HepG2 (cell line): ENCODE results near the gene TCN2. TPM values are rescaled to one million over a fixed set of nuclear protein-coding genes. Genes with fewer than 3 reads are reported as not detected.
A peak's percentile ranks its signal among the peaks of the same experiment; 100 is the strongest.

Source experiments
- ATF1 ChIP-seq: IDR thresholded peaks from 2 replicates; pipeline ENCODE4 v1.6.1; 2016; ENCODE audit warnings: mild to moderate bottlenecking, control low read depth
- CC2D1A ChIP-seq: sonication (generic); formaldehyde crosslinking; IDR thresholded peaks from 2 replicates; pipeline ENCODE4 v1.8.1; 2023; ENCODE audit warnings: mild to moderate bottlenecking, missing genetic modification reagents
- FOXM1 ChIP-seq: sonication (generic); formaldehyde crosslinking; IDR thresholded peaks from 2 replicates; pipeline ENCODE4 v1.5.0; 2020; ENCODE audit warnings: missing genetic modification reagents
- FOXP1 ChIP-seq, 2 experiments: fragments of 450-650 bp in 1 of 2; IDR thresholded peaks; 2 replicates each; pipeline ENCODE4 v1.6.1; 2017 to 2018; ENCODE audit warnings: antibody characterized with exemption in 1 of 2
- GLI4 ChIP-seq: sonication (generic); formaldehyde crosslinking; IDR thresholded peaks from 2 replicates; pipeline ENCODE4 v1.5.1; 2020; ENCODE audit warnings: missing genetic modification reagents, mild to moderate bottlenecking, moderate library complexity, borderline replicate concordance
- KAT2B ChIP-seq: fragments of 150-350 bp; IDR thresholded peaks from 2 replicates; pipeline ENCODE4 v1.6.1; 2014; ENCODE audit warnings: low read depth, low read length, borderline replicate concordance
- MXI1 ChIP-seq: IDR thresholded peaks from 3 replicates; pipeline ENCODE4 v1.6.1; 2012; ENCODE audit warnings: low read depth, low read length, inconsistent platforms, borderline replicate concordance
- NFKBIZ ChIP-seq: IDR thresholded peaks from 2 replicates; pipeline ENCODE4 v1.6.1; 2018; ENCODE audit warnings: missing genetic modification reagents, missing compliant biosample characterization
- ONECUT2 ChIP-seq: sonication (generic); formaldehyde crosslinking; IDR thresholded peaks from 2 replicates; pipeline ENCODE4 v1.4.0; 2020; ENCODE audit warnings: missing genetic modification reagents
- PITX1 ChIP-seq: sonication (generic); formaldehyde crosslinking; IDR thresholded peaks from 2 replicates; pipeline ENCODE4 v1.5.1; 2020; ENCODE audit warnings: mild to moderate bottlenecking, missing genetic modification reagents
- SMAD3 ChIP-seq: sonication (generic); formaldehyde crosslinking; IDR thresholded peaks from 2 replicates; pipeline ENCODE4 v1.4.0; 2020; ENCODE audit warnings: missing genetic modification reagents
- SP140L ChIP-seq: sonication (generic); formaldehyde crosslinking; IDR thresholded peaks from 2 replicates; pipeline ENCODE4 v1.4.0; 2020; ENCODE audit warnings: missing genetic modification reagents, borderline replicate concordance
- TBX2 ChIP-seq: sonication (generic); formaldehyde crosslinking; IDR thresholded peaks from 2 replicates; pipeline ENCODE4 v1.5.0; 2020; ENCODE audit warnings: missing genetic modification reagents, mild to moderate bottlenecking, borderline replicate concordance
- ZEB1 ChIP-seq: IDR thresholded peaks from 2 replicates; pipeline ENCODE4 v1.6.1; 2012; ENCODE audit warnings: mild to moderate bottlenecking, low read depth, inconsistent platforms; ENCODE audit not compliant: insufficient replicate concordance
- ZFAT ChIP-seq: sonication (generic); formaldehyde crosslinking; conservative IDR thresholded peaks from 2 replicates; pipeline ENCODE4 v1.8.1; 2023; ENCODE audit warnings: missing genetic modification reagents, inconsistent platforms
- ZNF30 ChIP-seq: sonication (generic); formaldehyde crosslinking; IDR thresholded peaks from 2 replicates; pipeline ENCODE4 v1.5.0; 2020; ENCODE audit warnings: mild to moderate bottlenecking, missing genetic modification reagents
- ZNF382 ChIP-seq: sonication (generic); formaldehyde crosslinking; IDR thresholded peaks from 2 replicates; pipeline ENCODE4 v1.5.0; 2020; ENCODE audit warnings: missing genetic modification reagents, mild to moderate bottlenecking, borderline replicate concordance
- ZNF558 ChIP-seq: sonication (generic); formaldehyde crosslinking; IDR thresholded peaks from 2 replicates; pipeline ENCODE4 v1.9.0; 2022; ENCODE audit warnings: mild to moderate bottlenecking, missing genetic modification reagents, borderline replicate concordance
- ZSCAN20 ChIP-seq: sonication (generic); formaldehyde crosslinking; IDR thresholded peaks from 2 replicates; pipeline ENCODE4 v1.4.0; 2020; ENCODE audit warnings: missing genetic modification reagents, mild to moderate bottlenecking, borderline replicate concordance
- polyA plus RNA-seq, 8 experiments: library from polyadenylated mRNA; depleted of rRNA in 3 of 8; stranded (reverse) in 7 of 8; unstranded in 1 of 8; fragments of >200 nt; fragmentation: Illumina TruSeq in 4 of 8; extraction: Trizol in 4 of 8; gene quantifications; 2 replicates each; pipeline versions ENCODE4 v1.2.1 to v1.2.3, GENCODE V29; 2011 to 2016; ENCODE audit warnings: low read depth in 4 of 8, missing spikeins in 1 of 8, mixed read lengths in 1 of 8; ENCODE audit not compliant: insufficient read depth in 1 of 8
- total RNA-seq, 5 experiments: library from RNA; depleted of rRNA; stranded (reverse); fragments of >200 nt; fragmentation: Illumina TruSeq; extraction: Trizol; gene quantifications; 2 replicates each; pipeline ENCODE4 v1.2.3, GENCODE V29; 2016; ENCODE audit warnings: low read depth in 1 of 5
- TF ChIP-seq, protein P1 (sequence below): sonication (generic); formaldehyde crosslinking; IDR thresholded peaks from 2 replicates; pipeline ENCODE4 v1.5.1; 2020; ENCODE audit warnings: missing genetic modification reagents, mild to moderate bottlenecking, borderline replicate concordance
- TF ChIP-seq, protein P2 (sequence below): sonication (generic); formaldehyde crosslinking; IDR thresholded peaks from 2 replicates; pipeline ENCODE4 v1.4.0; 2020; ENCODE audit warnings: mild to moderate bottlenecking, missing genetic modification reagents
- TF ChIP-seq, protein P3 (sequence below): sonication (generic); formaldehyde crosslinking; IDR thresholded peaks from 2 replicates; pipeline ENCODE4 v1.4.0; 2020; ENCODE audit warnings: missing genetic modification reagents, borderline replicate concordance
- TF ChIP-seq, protein P4 (sequence below): IDR thresholded peaks from 2 replicates; pipeline ENCODE4 v1.6.1; 2016; ENCODE audit warnings: low read depth

The TCN2 gene
- total and polyA plus RNA-seq, 2 of the 13 experiments (the other 11 are each of a cell fraction or from before 2014, with no cell fraction given) = 0.29 to 0.31 TPM

DNA sequence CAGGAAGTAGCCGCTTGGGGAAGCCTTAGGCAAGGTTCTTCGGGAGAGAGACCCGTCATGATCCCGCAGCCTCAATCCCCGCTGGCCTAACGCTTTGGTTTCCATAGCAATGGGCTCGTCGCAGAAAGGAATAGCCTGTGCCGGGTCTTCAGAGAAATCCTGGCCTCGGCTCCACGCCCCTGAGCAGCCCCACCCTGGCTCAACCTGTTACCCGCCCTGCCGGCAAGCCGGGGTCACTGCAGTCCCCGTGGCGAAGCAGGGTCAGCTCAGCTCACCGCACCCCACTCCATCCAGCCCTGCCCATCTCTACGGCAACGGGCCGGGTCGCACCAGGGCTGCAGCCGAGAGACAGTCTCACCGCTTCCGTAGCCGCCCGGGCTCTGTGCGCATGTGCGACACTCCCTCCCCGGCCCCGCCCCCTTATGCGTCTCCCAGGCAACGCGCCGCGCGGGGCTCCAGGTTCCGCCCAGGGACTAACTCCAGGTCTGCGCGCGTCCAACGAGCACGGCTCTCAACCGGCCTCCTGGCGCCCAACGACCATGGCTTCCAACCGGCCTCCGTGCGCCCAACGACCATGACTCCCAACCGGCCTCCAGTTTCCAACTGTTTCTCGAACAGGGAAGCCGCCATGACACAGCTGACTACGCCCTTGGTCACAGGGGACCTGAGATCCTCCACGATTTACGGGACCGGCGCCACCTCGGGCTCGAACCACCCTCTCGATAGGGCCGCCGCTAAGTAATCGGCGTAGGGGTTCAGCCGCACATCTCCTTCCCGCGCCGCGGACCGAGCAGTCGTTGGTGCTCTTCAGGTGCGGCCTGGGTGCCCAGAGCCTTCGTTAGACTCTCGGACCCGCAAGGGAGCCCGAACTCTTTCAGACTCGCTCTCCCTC, 60.8 kb downstream of the TCN2 start, which contains the start of gene DUSP18 (continued):
- TF ChIP-seq PITX1 (CRISPR knock-in tag) (no peak), SP140L (CRISPR knock-in tag) (no peak), ZFAT (no peak), ZNF30 (CRISPR knock-in tag) (no peak), ZNF382 (no peak), SMAD3 (no peak), MXI1 (peak; percentile 90; the same call in 2 of the 3 replicates), ZSCAN20 (CRISPR knock-in tag) (no peak), KAT2B (no peak), NFKBIZ (CRISPR knock-in tag) (no peak), ATF1 (no peak), FOXM1 (CRISPR knock-in tag) (no peak), ZEB1 (no peak), CC2D1A (CRISPR knock-in tag) (no peak), ZNF558 (no peak), FOXP1 (IDR thresholded peaks at IDR 0.05) (no peak), FOXP1 (CRISPR knock-in tag; IDR thresholded peaks at IDR 0.05) (no peak), GLI4 (CRISPR knock-in tag) (0 out of 2 replicates have a peak, but pooled peaks have one; percentile 8), TBX2 (CRISPR knock-in tag) (peak; percentile 28; the same call in 1 of the 2 replicates), ONECUT2 (CRISPR knock-in tag) (no peak)
- TF ChIP-seq, protein P1, sequence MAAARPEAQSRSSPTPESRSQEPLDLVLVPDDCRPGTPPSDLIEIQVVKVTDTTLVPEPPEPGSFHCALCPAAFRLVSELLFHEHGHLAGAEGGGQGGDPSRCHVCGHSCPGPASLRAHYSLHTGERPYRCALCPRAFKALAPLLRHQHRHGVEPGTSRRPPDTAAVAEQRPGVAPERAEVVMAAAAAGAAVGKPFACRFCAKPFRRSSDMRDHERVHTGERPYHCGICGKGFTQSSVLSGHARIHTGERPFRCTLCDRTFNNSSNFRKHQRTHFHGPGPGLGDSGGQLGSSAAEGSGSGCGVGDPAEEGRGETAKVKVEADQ (CRISPR knock-in tag) = no peak
- TF ChIP-seq, protein P2, sequence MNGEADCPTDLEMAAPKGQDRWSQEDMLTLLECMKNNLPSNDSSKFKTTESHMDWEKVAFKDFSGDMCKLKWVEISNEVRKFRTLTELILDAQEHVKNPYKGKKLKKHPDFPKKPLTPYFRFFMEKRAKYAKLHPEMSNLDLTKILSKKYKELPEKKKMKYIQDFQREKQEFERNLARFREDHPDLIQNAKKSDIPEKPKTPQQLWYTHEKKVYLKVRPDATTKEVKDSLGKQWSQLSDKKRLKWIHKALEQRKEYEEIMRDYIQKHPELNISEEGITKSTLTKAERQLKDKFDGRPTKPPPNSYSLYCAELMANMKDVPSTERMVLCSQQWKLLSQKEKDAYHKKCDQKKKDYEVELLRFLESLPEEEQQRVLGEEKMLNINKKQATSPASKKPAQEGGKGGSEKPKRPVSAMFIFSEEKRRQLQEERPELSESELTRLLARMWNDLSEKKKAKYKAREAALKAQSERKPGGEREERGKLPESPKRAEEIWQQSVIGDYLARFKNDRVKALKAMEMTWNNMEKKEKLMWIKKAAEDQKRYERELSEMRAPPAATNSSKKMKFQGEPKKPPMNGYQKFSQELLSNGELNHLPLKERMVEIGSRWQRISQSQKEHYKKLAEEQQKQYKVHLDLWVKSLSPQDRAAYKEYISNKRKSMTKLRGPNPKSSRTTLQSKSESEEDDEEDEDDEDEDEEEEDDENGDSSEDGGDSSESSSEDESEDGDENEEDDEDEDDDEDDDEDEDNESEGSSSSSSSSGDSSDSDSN (CRISPR knock-in tag) = peak; percentile 63
- TF ChIP-seq, protein P3, sequence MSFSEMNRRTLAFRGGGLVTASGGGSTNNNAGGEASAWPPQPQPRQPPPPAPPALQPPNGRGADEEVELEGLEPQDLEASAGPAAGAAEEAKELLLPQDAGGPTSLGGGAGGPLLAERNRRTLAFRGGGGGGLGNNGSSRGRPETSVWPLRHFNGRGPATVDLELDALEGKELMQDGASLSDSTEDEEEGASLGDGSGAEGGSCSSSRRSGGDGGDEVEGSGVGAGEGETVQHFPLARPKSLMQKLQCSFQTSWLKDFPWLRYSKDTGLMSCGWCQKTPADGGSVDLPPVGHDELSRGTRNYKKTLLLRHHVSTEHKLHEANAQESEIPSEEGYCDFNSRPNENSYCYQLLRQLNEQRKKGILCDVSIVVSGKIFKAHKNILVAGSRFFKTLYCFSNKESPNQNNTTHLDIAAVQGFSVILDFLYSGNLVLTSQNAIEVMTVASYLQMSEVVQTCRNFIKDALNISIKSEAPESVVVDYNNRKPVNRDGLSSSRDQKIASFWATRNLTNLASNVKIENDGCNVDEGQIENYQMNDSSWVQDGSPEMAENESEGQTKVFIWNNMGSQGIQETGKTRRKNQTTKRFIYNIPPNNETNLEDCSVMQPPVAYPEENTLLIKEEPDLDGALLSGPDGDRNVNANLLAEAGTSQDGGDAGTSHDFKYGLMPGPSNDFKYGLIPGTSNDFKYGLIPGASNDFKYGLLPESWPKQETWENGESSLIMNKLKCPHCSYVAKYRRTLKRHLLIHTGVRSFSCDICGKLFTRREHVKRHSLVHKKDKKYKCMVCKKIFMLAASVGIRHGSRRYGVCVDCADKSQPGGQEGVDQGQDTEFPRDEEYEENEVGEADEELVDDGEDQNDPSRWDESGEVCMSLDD = no peak
- TF ChIP-seq, protein P4, sequence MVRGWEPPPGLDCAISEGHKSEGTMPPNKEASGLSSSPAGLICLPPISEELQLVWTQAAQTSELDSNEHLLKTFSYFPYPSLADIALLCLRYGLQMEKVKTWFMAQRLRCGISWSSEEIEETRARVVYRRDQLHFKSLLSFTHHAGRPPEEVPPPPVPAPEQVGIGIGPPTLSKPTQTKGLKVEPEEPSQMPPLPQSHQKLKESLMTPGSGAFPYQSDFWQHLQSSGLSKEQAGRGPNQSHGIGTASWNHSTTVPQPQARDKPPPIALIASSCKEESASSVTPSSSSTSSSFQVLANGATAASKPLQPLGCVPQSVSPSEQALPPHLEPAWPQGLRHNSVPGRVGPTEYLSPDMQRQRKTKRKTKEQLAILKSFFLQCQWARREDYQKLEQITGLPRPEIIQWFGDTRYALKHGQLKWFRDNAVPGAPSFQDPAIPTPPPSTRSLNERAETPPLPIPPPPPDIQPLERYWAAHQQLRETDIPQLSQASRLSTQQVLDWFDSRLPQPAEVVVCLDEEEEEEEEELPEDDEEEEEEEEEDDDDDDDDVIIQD (CRISPR knock-in tag) = peak; percentile 45; the same call in 1 of the 2 replicates
